Spleen (tissue), 7 donors: ENCODE data around the gene AMY1B.
"Not testable (repeated sequence)": the region's sequence is repeated elsewhere in the genome, so short reads cannot be mapped to it uniquely, and the experiment has no call there.

Source experiments
- CTCF ChIP-seq, 11 experiments: fragments of 200-600 bp in 7 of 11; fragments of 450-650 bp in 4 of 11; sonication (generic) in 4 of 11; IDR thresholded peaks in 8 of 11; conservative IDR thresholded peaks in 3 of 11; 1 replicate in 7 of 11; 2 replicates in 4 of 11; pipeline versions ENCODE4 v1.4.0 to v1.8.0; 2016 to 2021; ENCODE audit warnings: antibody characterized with exemption in 11 of 11, inconsistent platforms in 4 of 11, mild to moderate bottlenecking in 1 of 11
- POLR2AphosphoS5 ChIP-seq, 3 donors: sonication (generic); formaldehyde crosslinking; IDR thresholded peaks; one replicate each; pipeline ENCODE4 v1.5.1; 2017; ENCODE audit warnings: antibody characterized with exemption in 3 of 3
- donor health status: DM: no; HTN: no; CAD: no; lungs with moderate emphysema.
- donor health status: DM: no; HTN: no; CAD: no.
- donor health status: DM: no; HTN: no; CAD: no.

GRCh38 chr1:103650889-103651288 is 45.1 kb downstream of the AMY1B start:
- not testable (repeated sequence) for TF ChIP-seq POLR2AphosphoS5 (IDR thresholded peaks at IDR 0.05); CTCF (IDR thresholded peaks at IDR 0.05 in 8 of 11, conservative IDR thresholded peaks at IDR 0.05 in 3 of 11)
